Stimulated activated CD4-positive, alpha-beta T cell treated with anti-CD3 and anti-CD28 coated beads, Interleukin-12 subunit alpha, Interleukin-12 subunit beta, amount 100 ng/mL, for 48 hours (primary cell): ENCODE data around the gene RFNG.

Experiments used
- DNase-seq, 3 donors: peaks; one replicate each; pipeline ENCODE4 v3.0.0-alpha.2; 2020; ENCODE audit warnings: low read depth in 2 of 3, low spot score in 1 of 3

The RFNG gene

DNA sequence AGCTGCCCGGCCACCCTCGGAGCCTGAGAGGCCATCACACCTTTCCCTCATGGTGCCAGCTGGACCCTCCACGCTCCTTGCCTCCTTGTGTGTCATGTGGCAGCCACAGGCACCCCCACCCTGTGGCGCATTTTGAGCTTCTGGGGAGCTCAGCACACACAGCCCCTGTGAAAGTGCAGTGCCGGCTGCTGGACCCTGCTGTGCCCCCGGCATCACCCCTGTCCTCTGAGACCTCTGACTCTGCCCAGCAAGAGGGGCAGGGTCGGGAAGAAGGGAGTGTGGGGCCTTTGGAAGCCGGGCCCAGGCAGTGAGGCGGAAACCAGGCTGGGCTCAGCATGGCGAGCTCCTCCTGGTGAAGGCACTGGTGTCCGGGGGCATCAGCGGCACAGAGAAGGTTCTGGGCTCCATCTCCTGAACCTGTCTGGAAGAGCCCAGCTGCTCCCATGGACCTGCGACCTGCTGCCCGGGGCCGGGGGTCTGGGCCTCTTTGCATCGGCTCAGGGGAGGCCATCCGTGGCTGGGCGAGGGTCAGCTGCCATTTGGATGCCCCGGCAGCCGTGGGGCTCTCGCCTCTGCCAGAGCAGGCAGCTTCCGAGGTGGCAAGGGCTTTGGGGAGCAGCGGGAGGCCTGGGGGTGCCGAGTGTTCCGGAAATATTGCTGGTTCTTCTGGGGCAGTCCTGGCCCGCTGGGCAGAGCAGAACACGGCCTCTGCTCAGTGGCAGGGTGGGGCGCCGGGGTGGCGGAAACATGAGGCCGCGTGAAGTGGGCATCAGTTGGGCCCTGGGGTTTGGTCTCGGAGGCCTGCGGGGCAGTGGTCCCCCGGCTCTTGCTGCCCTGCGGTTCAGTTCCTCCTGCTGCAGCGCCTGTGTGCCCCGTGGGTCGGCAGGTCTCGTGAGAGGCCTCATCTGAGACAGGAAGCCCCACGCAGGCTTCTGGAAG is 46.8 kb downstream of the RFNG start:
- no peak for DNase-seq

- peak in 1 of 3 donors; percentile 56 for DNase-seq
Measured at GRCh38 chr17:82003411-82004381, 47.9 kb downstream of the RFNG start.

DNA sequence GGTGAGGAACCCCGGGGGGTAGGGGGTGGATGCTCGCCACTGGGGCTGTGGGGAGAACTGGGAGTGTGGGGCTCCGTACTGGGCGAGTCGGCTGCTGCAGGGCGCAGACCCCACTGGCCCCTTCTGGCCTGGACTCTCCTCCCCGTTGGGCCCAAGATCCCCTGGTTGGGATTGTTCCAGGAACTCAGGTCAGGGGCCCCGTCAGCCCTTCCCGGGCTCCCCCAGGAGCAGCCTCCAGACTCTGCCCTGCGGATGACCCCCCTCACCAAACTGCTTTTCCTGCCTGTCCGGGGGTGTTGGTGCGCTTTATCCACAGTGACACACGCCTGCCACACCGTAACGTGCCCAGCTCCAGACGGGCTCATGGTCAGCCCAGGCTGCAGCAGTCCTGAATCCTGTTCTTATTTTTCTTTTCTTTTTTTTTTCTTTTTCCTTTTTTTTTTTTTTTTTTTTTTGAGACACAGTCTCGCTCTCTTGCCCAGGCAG is 50.0 kb downstream of the RFNG start:
- DNase-seq, result no peak

GRCh38 chr17:82000803-82001570 is 50.6 kb downstream of the RFNG start:
- no peak for DNase-seq

DNA sequence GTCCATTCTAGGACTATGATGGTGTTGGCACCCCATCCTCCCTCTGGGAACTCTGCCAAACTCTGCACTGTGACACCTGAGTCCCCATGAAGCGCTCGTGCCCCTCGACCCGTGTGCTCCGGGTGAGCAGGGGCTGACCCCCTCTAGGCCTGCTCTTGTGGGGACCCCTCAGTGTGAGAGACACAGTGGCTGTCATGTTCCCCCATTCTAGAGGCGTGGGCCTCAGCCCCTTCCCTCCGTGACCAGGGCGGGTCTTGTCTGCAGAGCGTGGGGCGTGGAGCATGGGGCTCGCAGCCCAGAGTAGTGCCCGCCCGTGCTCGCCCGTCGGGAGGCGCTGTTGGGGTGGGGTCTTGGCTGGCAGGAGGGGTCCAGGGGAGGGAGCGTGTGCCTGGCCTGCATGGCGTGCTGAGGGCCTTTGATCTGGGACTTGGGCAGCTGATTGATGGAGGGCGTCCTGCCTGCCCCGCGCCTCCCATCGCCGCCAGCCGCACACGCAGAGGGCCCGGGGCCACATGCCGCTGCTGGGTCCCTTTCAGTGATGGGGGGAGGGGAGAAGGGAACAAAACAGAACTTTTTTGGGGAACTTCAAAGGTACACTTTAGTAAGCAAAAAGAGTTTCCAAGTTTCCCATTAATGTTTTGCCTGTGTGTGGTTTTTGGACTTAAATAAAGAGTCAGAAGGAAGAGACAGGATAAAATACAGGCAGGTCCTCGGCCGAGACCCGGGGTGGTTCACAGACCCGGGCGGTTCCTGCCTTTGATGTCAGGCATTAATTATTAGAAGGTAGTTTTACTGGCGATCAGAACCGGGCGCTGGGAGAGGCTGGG is 51.4 kb downstream of the RFNG start:
- DNase-seq, result no peak

- DNase-seq, result no peak
Measured at GRCh38 chr17:81999587-81999975, 52.0 kb downstream of the RFNG start.

DNA sequence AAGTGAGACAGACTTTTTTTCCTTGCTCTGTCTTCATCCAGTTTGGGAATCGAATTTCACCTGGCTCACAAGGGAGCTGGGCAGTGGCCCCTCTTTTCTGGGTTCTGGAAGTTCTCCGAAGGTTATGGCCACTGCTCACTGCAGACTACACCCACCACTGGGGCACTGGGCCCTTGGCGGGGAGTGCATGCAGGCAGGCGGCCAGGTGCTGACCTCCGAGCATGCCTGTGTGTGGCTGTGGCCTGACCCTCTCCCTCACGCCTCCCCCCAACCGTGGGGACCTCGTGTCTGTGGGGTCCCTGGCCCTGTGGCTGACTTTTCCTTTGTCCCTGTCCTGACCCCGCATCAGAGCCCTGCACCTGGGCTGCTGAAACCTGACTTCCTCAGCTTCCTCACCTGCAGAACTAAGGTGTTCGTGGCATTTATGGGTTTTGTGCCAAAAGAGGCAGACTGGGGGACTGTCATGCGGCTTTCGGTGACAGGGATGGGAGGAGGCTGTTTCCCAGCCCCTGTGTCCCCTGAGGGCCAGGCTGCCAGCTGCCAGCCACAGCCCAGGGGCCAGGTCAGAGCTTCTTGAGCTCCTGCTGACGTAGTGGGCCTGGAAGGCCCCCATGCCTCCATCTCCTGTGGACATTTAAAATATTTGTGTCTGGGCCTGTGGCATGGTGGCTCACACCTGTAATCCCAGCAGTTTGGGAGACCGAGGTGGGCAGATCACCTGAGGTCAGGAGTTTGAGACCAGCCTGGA is 52.7 kb downstream of the RFNG start:
- no peak for DNase-seq

DNA sequence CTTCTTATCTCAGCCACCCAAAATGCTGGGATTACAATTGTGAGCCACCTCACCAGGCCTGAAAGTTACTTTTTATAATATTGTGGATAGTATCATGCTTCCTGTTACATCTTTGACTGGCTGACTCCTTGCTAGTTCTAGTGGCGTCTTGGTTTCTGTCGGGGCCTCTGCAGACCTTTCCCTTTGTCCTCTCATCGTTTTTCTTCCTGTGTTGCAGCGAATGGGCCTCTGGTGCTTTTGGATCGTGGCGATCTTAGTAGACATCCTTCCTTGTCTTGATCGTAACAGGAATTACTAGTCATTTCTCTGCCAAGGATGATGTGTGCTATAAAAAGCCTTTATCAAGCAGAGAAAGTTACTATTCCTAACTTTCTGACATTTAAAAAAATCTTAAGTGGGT is 53.4 kb downstream of the RFNG start:
- DNase-seq, result no peak
